OCI-LY7 (cell line): ENCODE data around the gene KAT6B.

ENCODE experiments used
- EZH2phosphoT487 ChIP-seq: fragments of 200-600 bp; sonication (generic); IDR thresholded peaks from 2 replicates; pipeline ENCODE4 v1.6.1; 2018; ENCODE audit warnings: low read depth, borderline replicate concordance, mild to moderate bottlenecking, mixed run types, antibody characterized with exemption, low read length, moderate library complexity, mixed read lengths
- TF ChIP-seq, protein P1 (sequence below): fragments of 200-600 bp; sonication (generic); conservative IDR thresholded peaks from 2 replicates; pipeline ENCODE4 v1.5.1; 2014; ENCODE audit warnings: mild to moderate bottlenecking, antibody characterized with exemption, low read length, moderate library complexity, mixed read lengths

- TF ChIP-seq, protein P1, sequence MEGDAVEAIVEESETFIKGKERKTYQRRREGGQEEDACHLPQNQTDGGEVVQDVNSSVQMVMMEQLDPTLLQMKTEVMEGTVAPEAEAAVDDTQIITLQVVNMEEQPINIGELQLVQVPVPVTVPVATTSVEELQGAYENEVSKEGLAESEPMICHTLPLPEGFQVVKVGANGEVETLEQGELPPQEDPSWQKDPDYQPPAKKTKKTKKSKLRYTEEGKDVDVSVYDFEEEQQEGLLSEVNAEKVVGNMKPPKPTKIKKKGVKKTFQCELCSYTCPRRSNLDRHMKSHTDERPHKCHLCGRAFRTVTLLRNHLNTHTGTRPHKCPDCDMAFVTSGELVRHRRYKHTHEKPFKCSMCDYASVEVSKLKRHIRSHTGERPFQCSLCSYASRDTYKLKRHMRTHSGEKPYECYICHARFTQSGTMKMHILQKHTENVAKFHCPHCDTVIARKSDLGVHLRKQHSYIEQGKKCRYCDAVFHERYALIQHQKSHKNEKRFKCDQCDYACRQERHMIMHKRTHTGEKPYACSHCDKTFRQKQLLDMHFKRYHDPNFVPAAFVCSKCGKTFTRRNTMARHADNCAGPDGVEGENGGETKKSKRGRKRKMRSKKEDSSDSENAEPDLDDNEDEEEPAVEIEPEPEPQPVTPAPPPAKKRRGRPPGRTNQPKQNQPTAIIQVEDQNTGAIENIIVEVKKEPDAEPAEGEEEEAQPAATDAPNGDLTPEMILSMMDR: no peak
- no peak for TF ChIP-seq EZH2phosphoT487
These were observed 96.5 kb downstream of the KAT6B start for GRCh38 chr10:74922921-74923320.
